GM23338 (cell line): ENCODE measurements around the gene SCRT2. TPM values are rescaled to one million over a fixed set of nuclear protein-coding genes. Genes with fewer than 3 reads are reported as not detected.

Source experiments
- ATAC-seq: fragments of 200-7000 bp; cut with Tn5 transposase; 3 replicates; pipeline ENCODE4 v1.9.1; 2020
- DNase-seq: peaks from one replicate; pipeline ENCODE4 v3.0.0-alpha.2; 2015; ENCODE audit warnings: low spot score
- H2AFZ ChIP-seq: fragments of 200-600 bp; sonication (generic); 2 replicates; pipeline ENCODE4 v1.8.0; 2016; ENCODE audit warnings: antibody characterized with exemption, mild to moderate bottlenecking, moderate library complexity
- H3F3A ChIP-seq: fragments of 200-600 bp; sonication (generic); replicated peaks from 2 replicates; pipeline ENCODE4 v1.8.0; 2017; ENCODE audit warnings: antibody characterized with exemption, mixed run types, low read depth
- H3K27ac ChIP-seq: fragments of 200-600 bp; sonication (generic); 2 replicates; pipeline ENCODE4 v1.6.1; 2016; ENCODE audit warnings: low read depth
- H3K27me3 ChIP-seq: fragments of 200-600 bp; sonication (generic); 2 replicates; pipeline ENCODE4 v1.8.0; 2016; ENCODE audit warnings: mild to moderate bottlenecking, mixed run types, moderate library complexity; ENCODE audit not compliant: insufficient read depth
- H3K36me3 ChIP-seq: fragments of 200-600 bp; sonication (generic); 2 replicates; pipeline ENCODE4 v1.8.0; 2016; ENCODE audit warnings: mild to moderate bottlenecking; ENCODE audit not compliant: insufficient read depth
- H3K4me1 ChIP-seq: fragments of 200-600 bp; sonication (generic); 2 replicates; pipeline ENCODE4 v1.8.0; 2016; ENCODE audit warnings: mild to moderate bottlenecking, moderate library complexity; ENCODE audit not compliant: insufficient read depth
- H3K4me2 ChIP-seq: fragments of 200-600 bp; sonication (generic); 2 replicates; pipeline ENCODE4 v1.7.1; 2017; ENCODE audit warnings: mixed run types
- H3K4me3 ChIP-seq: fragments of 200-600 bp; sonication (generic); 2 replicates; pipeline ENCODE4 v1.6.1; 2016; ENCODE audit warnings: mixed run types
- H3K79me2 ChIP-seq: fragments of 200-600 bp; sonication (generic); replicated peaks from 2 replicates; pipeline ENCODE4 v1.8.0; 2017; ENCODE audit warnings: mild to moderate bottlenecking; ENCODE audit not compliant: insufficient read depth
- H3K9me2 ChIP-seq: fragments of 200-600 bp; sonication (generic); 2 replicates; pipeline ENCODE4 v1.8.0; 2017; ENCODE audit not compliant: insufficient read depth
- H4K20me1 ChIP-seq: fragments of 200-600 bp; sonication (generic); replicated peaks from 2 replicates; pipeline ENCODE4 v1.8.0; 2017; ENCODE audit warnings: mild to moderate bottlenecking; ENCODE audit not compliant: insufficient read depth
- H3K27ac Mint-ChIP-seq: 2 replicates; pipeline ENCODE4 v1.8.0; 2020; ENCODE audit warnings: inconsistent platforms, mild to moderate bottlenecking, moderate library complexity, mixed read lengths
- H3K27me3 Mint-ChIP-seq: 3 replicates; pipeline ENCODE4 v1.8.0; 2022; ENCODE audit warnings: low read depth, mild to moderate bottlenecking, moderate library complexity, mixed read lengths, inconsistent platforms; ENCODE audit not compliant: insufficient read depth, poor library complexity
- H3K36me3 Mint-ChIP-seq: 3 replicates; pipeline ENCODE4 v1.8.0; 2021; ENCODE audit warnings: low read depth, mild to moderate bottlenecking, inconsistent platforms, moderate library complexity, mixed read lengths
- H3K4me1 Mint-ChIP-seq: 3 replicates; pipeline ENCODE4 v1.8.0; 2020; ENCODE audit warnings: mild to moderate bottlenecking, inconsistent platforms, mixed read lengths
- H3K4me3 Mint-ChIP-seq: 3 replicates; pipeline ENCODE4 v1.8.0; 2021; ENCODE audit warnings: moderate library complexity, mild to moderate bottlenecking, inconsistent platforms, mixed read lengths
- H3K9me3 Mint-ChIP-seq: 3 replicates; pipeline ENCODE4 v1.8.0; 2020; ENCODE audit warnings: moderate library complexity, mild to moderate bottlenecking, inconsistent platforms, mixed read lengths
- EZH2 ChIP-seq: fragments of 200-600 bp; sonication (generic); IDR thresholded peaks from one replicate; pipeline ENCODE4 v1.8.0; 2017; ENCODE audit warnings: antibody characterized with exemption, mild to moderate bottlenecking, low read depth; ENCODE audit not compliant: unreplicated experiment
- JUNB ChIP-seq: IDR thresholded peaks from one replicate; pipeline ENCODE4 v1.6.1; 2016; ENCODE audit warnings: antibody characterized with exemption; ENCODE audit not compliant: unreplicated experiment
- NANOG ChIP-seq: IDR thresholded peaks from 2 replicates; pipeline ENCODE4 v1.6.1; 2016; ENCODE audit warnings: antibody characterized with exemption, borderline replicate concordance
- REST ChIP-seq: IDR thresholded peaks from one replicate; pipeline ENCODE4 v1.6.1; 2018; ENCODE audit warnings: antibody characterized with exemption; ENCODE audit not compliant: unreplicated experiment
- STAT1 ChIP-seq: IDR thresholded peaks from one replicate; pipeline ENCODE4 v1.6.1; 2016; ENCODE audit warnings: antibody characterized with exemption; ENCODE audit not compliant: unreplicated experiment
- ZNF462 ChIP-seq: fragments of 250-450 bp; sonication (Bioruptor Pico); IDR thresholded peaks from 2 replicates; pipeline ENCODE4 v1.5.0; 2020; ENCODE audit warnings: mild to moderate bottlenecking, moderate library complexity
- polyA plus RNA-seq: library from polyadenylated mRNA; unstranded; fragments of >200 nt; fragmentation: Nextera tagmentation; extraction: Ambion mirVana; gene quantifications from 2 replicates; pipeline ENCODE4 v1.2.1, GENCODE V29; 2016
- total RNA-seq: library from RNA; depleted of rRNA; stranded (reverse); fragments of >200 nt; shearing (Covaris generic); gene quantifications from 2 replicates; pipeline ENCODE4 v1.2.3, GENCODE V29; 2014

Gene SCRT2
- total and polyA plus RNA-seq, 2 experiments from 2014 or later, result 0.31 TPM; not detected in 1

GRCh38 chr20:658202-658601, 17.4 kb downstream of the SCRT2 start:
- DNase-seq (no peak), ATAC-seq (peak; percentile 5; the same call in 2 of the 3 replicates)
- Mint-ChIP-seq H3K4me3 (peak overlapping the region; percentile 37; the same call in 2 of the 3 replicates), H3K4me1 (peaks cover 80% of the 10 kb centered on the region), H3K9me3 (0 out of 3 replicates have a peak, but pooled peaks cover 3% of the 10 kb centered on the region), H3K27me3 (peaks cover 26% of the 10 kb centered on the region), H3K36me3 (no peaks in the 10 kb centered on the region), H3K27ac (peak overlapping the region; percentile 88)
- Histone ChIP-seq H3K4me1 (peaks cover 76% of the 10 kb centered on the region), H3K4me2 (peak overlapping the region; percentile 39), H3F3A (peaks cover 11% of the 10 kb centered on the region), H4K20me1 (no peaks in the 10 kb centered on the region), H2AFZ (no peak overlapping the region), H3K79me2 (no peaks in the 10 kb centered on the region), H3K36me3 (no peaks in the 10 kb centered on the region), H3K4me3 (no peak overlapping the region), H3K27ac (peak overlapping the region; percentile 61), H3K27me3 (peaks cover 38% of the 10 kb centered on the region), H3K9me2 (0 out of 2 replicates have a peak, but pooled peaks cover 5% of the 10 kb centered on the region)
- no peak for TF ChIP-seq JUNB
- TF ChIP-seq EZH2, result no peak
- TF ChIP-seq NANOG, result no peak
- 0 out of 2 replicates have a peak, but pooled peaks have one; percentile 52 for TF ChIP-seq ZNF462 (CRISPR knock-in tag)
- TF ChIP-seq REST, result no peak
- TF ChIP-seq STAT1, result no peak
